Spleen (tissue), 7 donors: ENCODE measurements around the gene TJP1.

ENCODE experiments used
- CTCF ChIP-seq, 11 experiments: fragments of 200-600 bp in 7 of 11; fragments of 450-650 bp in 4 of 11; sonication (generic) in 4 of 11; IDR thresholded peaks in 8 of 11; conservative IDR thresholded peaks in 3 of 11; 1 replicate in 7 of 11; 2 replicates in 4 of 11; pipeline versions ENCODE4 v1.4.0 to v1.8.0; 2016 to 2021; ENCODE audit warnings: antibody characterized with exemption in 11 of 11, inconsistent platforms in 4 of 11, mild to moderate bottlenecking in 1 of 11
- POLR2A ChIP-seq, 3 donors: fragments of 450-650 bp; IDR thresholded peaks; one replicate each; pipeline ENCODE4 v1.5.1; 2017; ENCODE audit warnings: antibody characterized with exemption in 3 of 3, mild to moderate bottlenecking in 1 of 3
- POLR2AphosphoS5 ChIP-seq, 3 donors: sonication (generic); formaldehyde crosslinking; IDR thresholded peaks; one replicate each; pipeline ENCODE4 v1.5.1; 2017; ENCODE audit warnings: antibody characterized with exemption in 3 of 3
- donor health status: DM: no; HTN: no; CAD: no; lungs with moderate emphysema.
- donor health status: DM: no; HTN: no; CAD: no.
- donor health status: DM: no; HTN: no; CAD: no.

GRCh38 chr15:29695489-29696167, 126.6 kb downstream of the TJP1 start:
- TF ChIP-seq CTCF (IDR thresholded peaks at IDR 0.05 in 8 of 11, conservative IDR thresholded peaks at IDR 0.05 in 3 of 11) (no peak), POLR2A (IDR thresholded peaks at IDR 0.05) (no peak), POLR2AphosphoS5 (IDR thresholded peaks at IDR 0.05) (no peak)
